Adipocyte (in vitro differentiated cells): ENCODE measurements around the gene MPDU1.

ENCODE experiments used
- DNase-seq: peaks from one replicate; pipeline ENCODE4 v3.0.0-alpha.2; 2015; ENCODE audit warnings: low read depth
- H3K27me3 ChIP-seq: replicated peaks from 2 replicates; pipeline ENCODE4 v1.7.0; 2013; ENCODE audit warnings: mild to moderate bottlenecking, low read length, moderate library complexity; ENCODE audit not compliant: control insufficient read depth, insufficient read depth
- H3K36me3 ChIP-seq: 2 replicates; pipeline ENCODE4 v1.7.0; 2013; ENCODE audit warnings: low read length, mild to moderate bottlenecking, moderate library complexity; ENCODE audit not compliant: control insufficient read depth, insufficient read depth, severe bottlenecking
- H3K4me1 ChIP-seq: 2 replicates; pipeline ENCODE4 v1.7.0; 2013; ENCODE audit warnings: mild to moderate bottlenecking, low read length, moderate library complexity; ENCODE audit not compliant: control insufficient read depth, insufficient read depth
- H3K4me3 ChIP-seq: 2 replicates; pipeline ENCODE4 v1.7.0; 2013; ENCODE audit warnings: mild to moderate bottlenecking, low read length, moderate library complexity
- H3K9ac ChIP-seq: 2 replicates; pipeline ENCODE4 v1.7.0; 2013; ENCODE audit warnings: mild to moderate bottlenecking, low read length, moderate library complexity
- H3K9me3 ChIP-seq: 2 replicates; pipeline ENCODE4 v1.7.0; 2013; ENCODE audit warnings: mild to moderate bottlenecking, low read length, moderate library complexity; ENCODE audit not compliant: control insufficient read depth

The MPDU1 gene

GRCh38 chr17:7626956-7627249, 43.3 kb downstream of the MPDU1 start:
- peaks cover 5% of the 10 kb centered on the region for H3K4me1 ChIP-seq
- peak overlapping the region; percentile 97 for H3K9ac ChIP-seq
- H3K36me3 ChIP-seq: peaks cover 4% of the 10 kb centered on the region
- no peaks in the 10 kb centered on the region for H3K27me3 ChIP-seq
- no peaks in the 10 kb centered on the region for H3K9me3 ChIP-seq
- no peak for DNase-seq
- H3K4me3 ChIP-seq: peak overlapping the region; percentile 86

DNA sequence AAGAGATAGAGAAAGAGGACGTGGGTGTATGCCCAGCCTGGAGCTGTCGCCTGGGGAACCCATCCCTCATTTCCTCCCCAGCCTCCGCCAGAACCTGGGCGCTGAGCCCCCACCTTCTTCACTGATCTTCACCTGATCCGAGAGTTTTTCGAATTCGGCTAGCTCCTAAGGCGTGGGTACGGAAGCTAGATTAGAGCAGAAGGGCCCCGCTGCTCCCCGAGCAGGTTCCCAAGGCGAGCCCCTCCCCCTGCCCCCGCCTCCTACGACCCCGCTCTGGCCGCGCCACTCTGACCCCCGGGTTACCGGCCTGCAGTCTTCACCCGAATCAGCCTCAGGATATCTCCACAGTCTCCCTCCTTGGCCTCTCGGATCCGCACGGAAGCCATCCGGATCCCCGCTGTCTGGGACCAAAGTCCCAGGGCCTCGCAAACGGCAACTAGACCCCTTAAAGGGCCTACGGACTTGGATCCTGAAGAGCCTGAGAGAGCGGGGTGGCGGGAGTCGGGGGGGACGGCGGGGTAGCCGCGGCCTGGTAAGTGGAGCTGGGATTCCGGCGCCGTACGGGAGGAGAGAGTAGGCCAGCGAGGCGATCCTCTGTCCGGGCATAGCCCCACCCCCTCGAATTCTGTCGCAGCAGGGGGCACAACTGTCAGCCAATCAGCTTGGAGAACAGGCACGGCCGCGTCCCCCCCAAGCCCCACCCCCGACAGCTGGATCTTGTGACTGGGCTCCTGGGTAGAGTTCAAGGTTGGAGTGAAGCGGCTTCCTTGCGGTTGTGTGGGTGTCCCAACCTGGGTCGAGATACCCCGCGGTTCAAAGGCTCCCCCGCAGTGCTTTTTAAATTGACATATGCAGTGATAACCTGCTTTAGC, 43.8 kb downstream of the MPDU1 start, which contains the start of gene SAT2:
TSS of gene SAT2 (minus strand) at position 572 of the 872 bp plus-strand sequence. CDS start at position 386, 186 bp downstream.
- Histone ChIP-seq H3K4me1 (peaks cover 5% of the 10 kb centered on the region), H3K4me3 (peak within 1 kb of the TSS; percentile 86), H3K9me3 (no peaks in the 10 kb centered on the region), H3K27me3 (no peaks in the 10 kb centered on the region), H3K9ac (peak within 1 kb of the TSS; percentile 97), H3K36me3 (peaks cover 4% of the 10 kb centered on the region)
- DNase-seq: peak; percentile 98

DNA sequence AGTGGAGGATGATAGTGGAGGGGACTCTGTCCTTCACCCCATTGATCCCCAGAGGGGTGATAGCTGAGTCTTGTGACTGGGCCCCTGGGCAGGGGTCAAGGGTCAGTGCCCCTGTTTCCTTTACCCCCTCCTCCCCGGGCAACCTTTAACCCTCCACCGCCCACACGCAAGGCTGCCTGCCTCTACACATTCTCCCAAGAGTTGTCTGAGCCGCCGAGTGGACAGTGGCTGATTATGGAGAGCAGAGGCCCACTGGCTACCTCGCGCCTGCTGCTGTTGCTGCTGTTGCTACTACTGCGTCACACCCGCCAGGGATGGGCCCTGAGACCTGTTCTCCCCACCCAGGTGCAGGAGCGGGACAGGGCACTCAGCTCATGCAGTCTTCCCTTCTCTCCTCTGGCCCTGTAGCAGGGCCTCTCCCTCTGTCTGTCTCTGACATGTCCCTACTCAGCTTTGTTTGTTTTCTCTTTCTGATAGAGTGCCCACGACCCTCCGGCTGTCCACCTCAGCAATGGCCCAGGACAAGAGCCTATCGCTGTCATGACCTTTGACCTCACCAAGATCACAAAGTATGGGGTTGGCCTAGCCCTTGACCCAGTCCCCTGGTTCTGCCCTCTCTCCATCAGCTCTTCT, 46.4 kb downstream of the MPDU1 start, which contains the start of gene SHBG:
TSS of gene SHBG (plus strand) at position 197 of the 633 bp plus-strand sequence. CDS start at position 235, 38 bp downstream.
- Histone ChIP-seq H3K4me1 (peaks cover 5% of the 10 kb centered on the region), H3K27me3 (peaks cover 4% of the 10 kb centered on the region), H3K9me3 (no peaks in the 10 kb centered on the region), H3K36me3 (peaks cover 4% of the 10 kb centered on the region), H3K9ac (peak within 1 kb of the TSS; percentile 1), H3K4me3 (no peak within 1 kb of the TSS)
- DNase-seq: no peak

- Histone ChIP-seq H3K36me3 (no peaks in the 10 kb centered on the region), H3K4me1 (peaks cover 3% of the 10 kb centered on the region)
These were observed 48.0 kb downstream of the MPDU1 start for GRCh38 chr17:7631398-7632380.

GRCh38 chr17:7632492-7632894, 48.8 kb downstream of the MPDU1 start:
- Histone ChIP-seq H3K4me3 (no peak overlapping the region), H3K4me1 (no peaks in the 10 kb centered on the region), H3K36me3 (no peaks in the 10 kb centered on the region), H3K9me3 (no peaks in the 10 kb centered on the region), H3K27me3 (peaks cover 4% of the 10 kb centered on the region), H3K9ac (peak overlapping the region; percentile 30)
- DNase-seq: peak; percentile 67

More at GRCh38 chr17:7631398-7632380, 48.0 kb downstream of the MPDU1 start:
- no peak overlapping the region for H3K4me3 ChIP-seq
- no peaks in the 10 kb centered on the region for H3K9me3 ChIP-seq
- no peak for DNase-seq
- peaks cover 4% of the 10 kb centered on the region for H3K27me3 ChIP-seq
- H3K9ac ChIP-seq: no peak overlapping the region

DNA sequence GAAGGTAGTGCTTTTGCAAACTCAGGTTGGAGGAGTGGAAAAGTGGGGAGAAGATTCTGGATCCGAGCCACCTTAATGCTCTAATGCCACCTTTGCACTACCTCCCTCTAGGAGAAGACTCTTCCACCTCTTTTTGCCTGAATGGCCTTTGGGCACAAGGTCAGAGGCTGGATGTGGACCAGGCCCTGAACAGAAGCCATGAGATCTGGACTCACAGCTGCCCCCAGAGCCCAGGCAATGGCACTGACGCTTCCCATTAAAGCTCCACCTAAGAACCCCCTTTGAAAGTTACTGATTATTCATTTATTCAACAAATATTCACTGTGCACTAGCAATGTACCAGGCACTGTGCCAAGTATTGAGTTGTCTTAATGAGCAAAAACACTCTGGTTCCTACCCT, 49.4 kb downstream of the MPDU1 start:
- Histone ChIP-seq H3K4me3 (no peak overlapping the region), H3K9me3 (no peaks in the 10 kb centered on the region), H3K9ac (peak overlapping the region; percentile 30), H3K36me3 (no peaks in the 10 kb centered on the region), H3K4me1 (no peaks in the 10 kb centered on the region), H3K27me3 (peaks cover 4% of the 10 kb centered on the region)
- DNase-seq: no peak

- Histone ChIP-seq H3K4me3 (no peak overlapping the region), H3K36me3 (no peaks in the 10 kb centered on the region), H3K9ac (no peak overlapping the region), H3K27me3 (peaks cover 4% of the 10 kb centered on the region), H3K9me3 (no peaks in the 10 kb centered on the region), H3K4me1 (no peaks in the 10 kb centered on the region)
- peak; percentile 46 for DNase-seq
These were observed 50.7 kb downstream of the MPDU1 start for GRCh38 chr17:7634384-7634783.

DNA sequence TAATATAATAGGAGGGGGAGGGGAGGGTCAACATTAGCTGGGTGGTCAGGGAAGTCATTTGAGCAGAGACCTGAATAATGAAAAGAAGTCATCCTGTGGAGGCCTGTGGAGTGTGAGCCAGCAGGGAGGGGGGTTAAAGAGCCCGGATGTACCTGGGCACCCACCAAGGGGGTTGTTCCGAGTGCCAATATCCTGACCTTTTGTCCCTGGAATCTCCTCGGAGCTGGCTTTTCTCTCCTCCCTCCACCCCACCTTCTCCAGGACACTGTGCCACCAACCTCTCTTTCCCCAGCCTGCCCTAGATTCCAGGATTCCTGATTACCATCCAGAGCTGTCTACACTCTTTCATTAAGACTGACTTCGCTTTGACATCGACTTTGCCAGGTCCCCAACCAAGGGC, 52.5 kb downstream of the MPDU1 start:
- Histone ChIP-seq H3K4me3 (no peak overlapping the region), H3K9ac (no peak overlapping the region), H3K4me1 (no peaks in the 10 kb centered on the region), H3K27me3 (peaks cover 4% of the 10 kb centered on the region), H3K36me3 (no peaks in the 10 kb centered on the region), H3K9me3 (no peaks in the 10 kb centered on the region)
- DNase-seq: no peak
